OCI-LY7 (cell line): ENCODE results near the gene B4GALT4. TPM values are rescaled to one million over a fixed set of nuclear protein-coding genes. Genes with fewer than 3 reads are reported as not detected.

Experiments
- BruUV-seq: library from RNA; stranded (reverse); fragments of 400-500 nt; replicated peaks from 2 replicates; lab custom pipeline; 2021; lab: Mats Ljungman, UMichigan
- CTCF ChIA-PET: fragments of 300-600 bp; sonication (Branson Sonifier 250); formaldehyde crosslinking; loops from one replicate; lab custom pipeline; 2022; ENCODE audit warnings: antibody characterized with exemption; ENCODE audit not compliant: unreplicated experiment; lab: Charles Lee
- POLR2A ChIA-PET: fragments of 300-600 bp; sonication (Branson Sonifier 250); formaldehyde crosslinking; loops from one replicate; lab custom pipeline; 2022; ENCODE audit warnings: antibody characterized with exemption; lab: Charles Lee
- DNase-seq: peaks from one replicate; pipeline ENCODE4 v3.0.0-alpha.2; 2015; ENCODE audit warnings: low spot score
- H2AFZ ChIP-seq: fragments of 200-600 bp; sonication (generic), shearing (Covaris generic); 2 replicates; pipeline ENCODE4 v1.6.1; 2014; ENCODE audit warnings: mild to moderate bottlenecking, antibody characterized with exemption, low read length, moderate library complexity
- H3K27ac ChIP-seq: fragments of 200-600 bp; sonication (generic); 2 replicates; pipeline ENCODE4 v1.5.1; 2014; ENCODE audit warnings: mixed run types, low read depth, mild to moderate bottlenecking, moderate library complexity, low read length, inconsistent platforms; ENCODE audit not compliant: poor library complexity, severe bottlenecking
- H3K36me3 ChIP-seq: fragments of 200-600 bp; sonication (generic); 2 replicates; pipeline ENCODE4 v1.6.1; 2014; ENCODE audit warnings: mild to moderate bottlenecking, antibody characterized with exemption, low read length, moderate library complexity, mixed read lengths; ENCODE audit not compliant: insufficient read depth
- H3K4me1 ChIP-seq: fragments of 200-600 bp; sonication (generic); 2 replicates; pipeline ENCODE4 v1.5.1; 2014; ENCODE audit warnings: mild to moderate bottlenecking, low read length; ENCODE audit not compliant: insufficient read depth, poor library complexity, severe bottlenecking
- H3K4me2 ChIP-seq: fragments of 200-600 bp; sonication (generic); 2 replicates; pipeline ENCODE4 v1.6.1; 2014; ENCODE audit warnings: mild to moderate bottlenecking, low read length
- H3K4me3 ChIP-seq: fragments of 200-600 bp; sonication (generic); 2 replicates; pipeline ENCODE4 v1.5.1; 2014; ENCODE audit warnings: mild to moderate bottlenecking, low read depth, low read length; ENCODE audit not compliant: poor library complexity, severe bottlenecking
- H3K79me2 ChIP-seq: fragments of 200-600 bp; sonication (generic); 2 replicates; pipeline ENCODE4 v1.6.1; 2016; ENCODE audit warnings: low read depth, mild to moderate bottlenecking, low read length, moderate library complexity, mixed read lengths; ENCODE audit not compliant: insufficient read depth
- H3K9me2 ChIP-seq: fragments of 200-600 bp; sonication (generic); 2 replicates; pipeline ENCODE4 v1.6.1; 2016; ENCODE audit warnings: mild to moderate bottlenecking, low read length, mixed read lengths; ENCODE audit not compliant: insufficient read depth
- H3K9me3 ChIP-seq: fragments of 200-600 bp; sonication (generic); 2 replicates; pipeline ENCODE4 v1.6.1; 2014; ENCODE audit warnings: mild to moderate bottlenecking, mixed run types, low read length, mixed read lengths
- H4K20me1 ChIP-seq: fragments of 200-600 bp; sonication (generic); 2 replicates; pipeline ENCODE4 v1.6.1; 2014; ENCODE audit warnings: mild to moderate bottlenecking, antibody characterized with exemption, low read length, moderate library complexity, mixed read lengths; ENCODE audit not compliant: insufficient read depth
- EZH2phosphoT487 ChIP-seq: fragments of 200-600 bp; sonication (generic); IDR thresholded peaks from 2 replicates; pipeline ENCODE4 v1.6.1; 2018; ENCODE audit warnings: low read depth, borderline replicate concordance, mild to moderate bottlenecking, mixed run types, antibody characterized with exemption, low read length, moderate library complexity, mixed read lengths
- intact Hi-C: fragments of 100-400 bp; cut with micrococcal nuclease; formaldehyde crosslinking; loops from one replicate; pipeline ENCODE4 v1.10.0; 2022; ENCODE audit not compliant: unreplicated experiment
- total RNA-seq, 2 experiments: library from RNA; depleted of rRNA in 1 of 2; stranded (reverse); fragments of >200 nt in 1 of 2; shearing (Covaris generic) in 1 of 2; gene quantifications; 2 replicates each; pipeline ENCODE4 v1.2.3, GENCODE V29; 2014 to 2022
- TF ChIP-seq, protein P1 (sequence below): fragments of 200-600 bp; sonication (generic); conservative IDR thresholded peaks from 2 replicates; pipeline ENCODE4 v1.5.1; 2014; ENCODE audit warnings: mild to moderate bottlenecking, antibody characterized with exemption, low read length, moderate library complexity, mixed read lengths

B4GALT4 gene
- total RNA-seq, 2 experiments from 2014 or later, result 16.6 to 17.3 TPM

DNA sequence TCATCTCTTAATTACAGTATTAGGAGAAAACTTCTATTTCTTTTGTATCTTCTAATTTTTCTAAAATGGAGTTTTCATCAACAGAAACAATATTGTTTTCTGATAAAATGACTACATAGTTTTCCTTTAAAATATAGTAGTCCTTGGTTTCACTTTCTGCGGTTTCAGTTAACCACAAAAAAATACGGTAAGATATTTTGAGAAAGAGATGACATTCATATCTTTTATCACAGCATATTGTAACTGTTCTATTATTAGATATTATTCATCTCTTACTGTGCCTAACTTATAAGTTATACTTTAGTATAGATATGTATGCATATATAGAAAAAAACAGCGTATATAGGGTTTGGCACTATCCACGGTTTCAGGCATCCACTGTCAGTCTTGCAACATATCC lies 2.3 kb downstream of the B4GALT4 start:
- Histone ChIP-seq H3K36me3 (peaks cover 37% of the 10 kb centered on the region), H3K4me1 (peaks cover 13% of the 10 kb centered on the region), H3K4me3 (no peak overlapping the region), H2AFZ (no peak overlapping the region), H3K27ac (no peak overlapping the region), H3K9me2 (no peaks in the 10 kb centered on the region), H3K79me2 (peaks cover 27% of the 10 kb centered on the region; the same call in 1 of the 2 replicates), H3K4me2 (0 out of 2 replicates have a peak overlapping the region, but pooled peaks have one; percentile 1), H3K9me3 (no peaks in the 10 kb centered on the region), H4K20me1 (no peaks in the 10 kb centered on the region)
- ChIA-PET POLR2A (no interaction called here), CTCF (no interaction called here)
- TF ChIP-seq, protein P1, sequence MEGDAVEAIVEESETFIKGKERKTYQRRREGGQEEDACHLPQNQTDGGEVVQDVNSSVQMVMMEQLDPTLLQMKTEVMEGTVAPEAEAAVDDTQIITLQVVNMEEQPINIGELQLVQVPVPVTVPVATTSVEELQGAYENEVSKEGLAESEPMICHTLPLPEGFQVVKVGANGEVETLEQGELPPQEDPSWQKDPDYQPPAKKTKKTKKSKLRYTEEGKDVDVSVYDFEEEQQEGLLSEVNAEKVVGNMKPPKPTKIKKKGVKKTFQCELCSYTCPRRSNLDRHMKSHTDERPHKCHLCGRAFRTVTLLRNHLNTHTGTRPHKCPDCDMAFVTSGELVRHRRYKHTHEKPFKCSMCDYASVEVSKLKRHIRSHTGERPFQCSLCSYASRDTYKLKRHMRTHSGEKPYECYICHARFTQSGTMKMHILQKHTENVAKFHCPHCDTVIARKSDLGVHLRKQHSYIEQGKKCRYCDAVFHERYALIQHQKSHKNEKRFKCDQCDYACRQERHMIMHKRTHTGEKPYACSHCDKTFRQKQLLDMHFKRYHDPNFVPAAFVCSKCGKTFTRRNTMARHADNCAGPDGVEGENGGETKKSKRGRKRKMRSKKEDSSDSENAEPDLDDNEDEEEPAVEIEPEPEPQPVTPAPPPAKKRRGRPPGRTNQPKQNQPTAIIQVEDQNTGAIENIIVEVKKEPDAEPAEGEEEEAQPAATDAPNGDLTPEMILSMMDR, result no peak
- intact Hi-C loops, result no loop called here
- BruUV-seq, result no TSS peak
- no peak for DNase-seq

DNA sequence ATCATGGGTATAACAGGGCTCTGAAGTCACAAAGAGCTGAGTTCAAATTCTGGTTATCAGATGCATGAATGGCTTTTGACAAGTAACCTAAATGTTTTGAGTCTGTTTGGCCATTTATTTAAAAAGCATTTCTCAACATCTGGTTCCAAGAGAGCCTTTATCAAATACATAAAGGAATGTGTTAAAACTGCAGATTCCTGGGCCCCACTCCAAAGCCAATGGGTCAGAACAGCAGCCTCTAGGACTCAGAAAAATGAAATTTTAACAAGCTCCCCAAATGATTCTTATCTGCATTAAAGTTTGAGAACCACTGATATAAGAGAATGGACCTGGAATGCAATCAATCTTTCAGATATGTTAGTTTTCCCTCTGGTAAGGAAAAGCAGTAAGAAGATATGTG lies 3.4 kb downstream of the B4GALT4 start:
- no peaks in the 10 kb centered on the region for H4K20me1 ChIP-seq
- no peak overlapping the region for H3K4me3 ChIP-seq
- H3K27ac ChIP-seq, result no peak overlapping the region
- H2AFZ ChIP-seq, result no peak overlapping the region
- TF ChIP-seq, protein P1, result no peak
- TF ChIP-seq EZH2phosphoT487, result no peak
- BruUV-seq, result no TSS peak
- H3K9me2 ChIP-seq, result no peaks in the 10 kb centered on the region
- no peaks in the 10 kb centered on the region for H3K9me3 ChIP-seq
- peaks cover 27% of the 10 kb centered on the region; the same call in 1 of the 2 replicates for H3K79me2 ChIP-seq
- CTCF ChIA-PET, result no interaction called here
- H3K4me2 ChIP-seq, result no peak overlapping the region
- intact Hi-C loops, result no loop called here
- H3K36me3 ChIP-seq, result peaks cover 47% of the 10 kb centered on the region
- POLR2A ChIA-PET, result interaction anchor here (0.6 to 1.3 kb wide), 3 partner anchors 41 to 88 kb away, joined by 3 to 4 read pairs (median 3); no protein-coding TSS in a partner anchor
- no peak for DNase-seq
- peaks cover 13% of the 10 kb centered on the region for H3K4me1 ChIP-seq

DNA sequence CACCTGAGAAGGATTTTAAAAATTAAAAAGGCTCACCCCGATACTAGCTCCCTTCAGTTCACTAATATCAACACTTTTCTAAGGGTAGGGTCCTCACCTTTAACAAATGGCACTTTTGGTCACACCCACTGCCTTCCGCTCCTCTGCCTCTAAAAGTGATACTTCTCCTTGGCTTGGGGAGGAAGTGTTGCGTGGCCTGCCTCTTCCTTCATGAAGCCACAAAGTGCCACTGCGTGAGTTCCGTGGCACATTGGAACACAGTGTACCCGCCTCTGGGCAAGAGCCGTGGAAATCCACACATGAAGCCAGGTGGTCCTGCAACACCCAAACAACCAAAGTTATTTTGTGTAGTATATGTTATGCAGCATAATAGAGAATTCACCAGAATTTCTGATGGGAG lies 3.9 kb downstream of the B4GALT4 start:
- H3K4me2 ChIP-seq, result no peak overlapping the region
- peaks cover 52% of the 10 kb centered on the region for H3K36me3 ChIP-seq
- no peak for DNase-seq
- H3K9me2 ChIP-seq, result no peaks in the 10 kb centered on the region
- intact Hi-C loops, result no loop called here
- H3K9me3 ChIP-seq, result no peaks in the 10 kb centered on the region
- ChIA-PET POLR2A (interaction anchor here (1.3 kb wide), 1 partner anchor 88 kb away, joined by 3 read pairs; no protein-coding TSS in a partner anchor), CTCF (no interaction called here)
- TF ChIP-seq EZH2phosphoT487, result no peak
- TF ChIP-seq, protein P1, result no peak
- no peak overlapping the region for H2AFZ ChIP-seq
- H3K27ac ChIP-seq, result no peak overlapping the region
- H3K79me2 ChIP-seq, result peaks cover 27% of the 10 kb centered on the region; the same call in 1 of the 2 replicates
- no TSS peak for BruUV-seq
- H3K4me1 ChIP-seq, result peaks cover 13% of the 10 kb centered on the region
- H4K20me1 ChIP-seq, result no peaks in the 10 kb centered on the region
- H3K4me3 ChIP-seq, result no peak overlapping the region
